HG02852 (cell line): ENCODE measurements around the gene SIRT3.

Experiments
- ATAC-seq: cut with Tn5 transposase; IDR thresholded peaks from one replicate; pipeline ENCODE4 v1.9.1; 2021; ENCODE audit warnings: mild to moderate bottlenecking, moderate library complexity; ENCODE audit not compliant: unreplicated experiment

SIRT3 gene

DNA sequence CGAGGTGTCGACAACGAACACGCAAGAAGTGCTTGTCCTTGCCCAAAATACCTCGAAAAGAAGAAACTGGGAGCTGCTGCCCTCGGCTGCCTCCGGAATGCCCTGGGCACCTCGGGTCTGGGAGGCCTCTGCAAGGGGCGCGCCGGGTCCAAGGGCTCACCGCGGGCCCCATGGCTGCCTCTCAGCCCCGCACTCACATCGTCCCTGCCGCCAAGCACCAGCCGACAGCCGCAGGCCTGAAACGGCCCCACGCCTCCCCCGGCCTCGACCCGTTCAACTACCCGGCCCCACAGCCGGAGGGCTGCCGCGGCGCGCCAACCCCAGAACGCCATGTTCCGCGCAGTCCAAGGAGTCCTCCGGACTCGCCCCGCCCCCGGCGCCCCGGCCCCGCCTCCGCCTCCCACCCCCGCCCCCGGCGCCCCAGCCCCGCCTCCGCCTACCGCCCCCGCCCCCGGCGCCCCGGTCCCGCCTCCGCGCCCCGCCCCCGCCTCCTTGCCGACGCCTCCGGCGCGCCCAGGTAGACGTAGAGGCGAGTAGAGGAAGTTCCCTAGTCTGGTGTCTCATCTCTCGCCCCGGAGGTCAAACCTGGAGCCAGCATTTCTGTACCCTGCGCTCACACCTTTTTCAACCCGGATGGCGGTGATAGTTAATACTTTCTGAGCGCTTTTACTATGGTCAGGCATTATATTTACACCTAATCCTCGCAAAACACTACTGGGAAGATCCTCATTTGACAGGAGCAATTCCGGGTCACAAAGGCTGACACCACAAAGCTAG, at the start of gene SIRT3:
TSS of gene SIRT3 (minus strand) at position 346 of the 777 bp plus-strand sequence. CDS start at position 332, 14 bp downstream.
- peak; percentile 66 for ATAC-seq

DNA sequence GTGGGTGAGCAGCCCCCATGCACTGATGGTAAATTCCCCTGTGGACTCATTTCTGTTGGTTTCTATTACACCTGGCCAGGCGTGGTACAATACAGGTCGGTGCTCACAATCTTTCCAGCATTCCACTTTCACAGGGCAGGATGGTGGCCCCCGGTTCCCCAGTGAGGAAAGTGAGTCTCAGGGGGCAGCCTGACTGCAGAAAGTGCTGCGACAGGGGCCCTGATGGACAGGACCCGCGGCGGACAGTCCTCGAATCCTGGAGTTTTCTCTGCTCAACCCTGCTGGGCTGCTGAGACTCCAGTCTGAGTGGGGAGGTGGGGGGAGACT, 49.7 kb upstream of the SIRT3 start:
- ATAC-seq: no peak

DNA sequence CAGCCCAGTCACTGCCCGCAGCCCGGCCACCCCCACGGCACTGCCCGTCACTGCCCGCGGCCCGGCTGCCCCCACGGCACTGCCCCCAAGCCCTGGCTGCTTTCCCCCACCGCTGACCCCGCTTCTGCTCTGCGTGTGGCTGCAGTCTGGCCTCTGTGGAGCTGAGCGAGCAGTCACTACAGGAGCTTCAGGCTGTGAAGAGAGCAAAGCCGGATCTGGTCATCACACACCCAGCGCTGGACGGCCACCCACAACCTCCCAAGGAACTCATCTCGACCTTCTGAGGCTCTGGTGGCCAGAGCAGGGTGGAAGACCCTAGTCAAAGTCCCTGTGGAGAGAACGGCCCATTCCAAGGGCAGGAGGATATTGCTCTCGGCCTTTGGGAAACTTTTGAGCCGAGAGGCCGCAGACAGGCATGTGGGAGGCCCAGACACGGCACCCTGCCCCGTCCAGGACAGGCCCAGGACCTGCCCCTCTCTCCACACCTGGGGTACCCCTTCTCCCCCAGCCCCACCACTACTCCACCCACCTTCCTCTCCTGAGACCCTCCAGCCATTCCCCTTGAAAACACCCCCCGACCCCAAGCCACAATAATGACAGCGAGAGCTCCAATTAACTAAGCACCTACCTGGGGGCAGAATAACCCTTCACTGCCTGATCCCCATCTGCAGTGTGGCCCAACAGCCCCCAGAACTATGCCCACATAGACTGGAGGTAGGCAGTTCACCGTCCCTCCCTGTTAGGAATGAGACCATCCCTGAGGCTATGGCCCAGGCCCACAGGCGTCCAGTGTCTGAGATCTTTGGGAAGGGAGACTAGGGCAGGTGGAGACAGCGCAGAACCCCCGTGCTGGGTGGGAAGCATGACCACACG, 49.1 kb upstream of the SIRT3 start:
- no peak for ATAC-seq

DNA sequence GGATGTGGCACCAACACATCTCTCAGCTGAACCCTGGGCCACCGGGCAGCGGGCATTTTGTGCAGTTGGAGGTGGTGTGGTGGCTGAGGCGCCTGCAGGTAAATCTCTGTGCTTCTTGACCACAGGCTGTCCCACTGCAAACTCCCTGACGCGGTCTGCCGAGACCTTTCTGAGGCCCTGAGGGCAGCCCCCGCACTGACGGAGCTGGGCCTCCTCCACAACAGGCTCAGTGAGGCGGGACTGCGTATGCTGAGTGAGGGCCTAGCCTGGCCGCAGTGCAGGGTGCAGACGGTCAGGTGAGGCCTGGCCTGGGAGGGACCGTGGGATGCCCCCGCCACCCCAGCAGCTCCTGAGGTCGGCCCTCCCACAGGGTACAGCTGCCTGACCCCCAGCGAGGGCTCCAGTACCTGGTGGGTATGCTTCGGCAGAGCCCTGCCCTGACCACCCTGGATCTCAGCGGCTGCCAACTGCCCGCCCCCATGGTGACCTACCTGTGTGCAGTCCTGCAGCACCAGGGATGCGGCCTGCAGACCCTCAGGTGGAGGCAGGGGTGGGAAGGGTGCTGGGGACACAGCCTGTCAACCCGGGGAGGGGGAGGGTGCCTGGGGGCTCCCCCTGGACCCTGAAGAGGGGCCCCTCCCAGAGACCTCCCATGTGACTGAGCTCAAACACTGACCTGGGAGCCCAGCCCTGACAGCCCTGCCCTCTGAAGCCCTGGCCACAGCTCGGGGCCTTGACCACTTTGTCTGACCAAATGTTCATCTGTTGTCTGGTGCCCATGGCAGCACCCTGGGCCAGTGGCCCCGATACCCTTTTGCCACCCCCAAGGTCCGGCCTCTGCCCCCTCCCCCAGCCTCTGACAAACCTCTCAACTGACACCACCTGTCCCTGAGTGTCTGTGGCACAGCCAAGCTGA, 48.2 kb upstream of the SIRT3 start:
- no peak for ATAC-seq

DNA sequence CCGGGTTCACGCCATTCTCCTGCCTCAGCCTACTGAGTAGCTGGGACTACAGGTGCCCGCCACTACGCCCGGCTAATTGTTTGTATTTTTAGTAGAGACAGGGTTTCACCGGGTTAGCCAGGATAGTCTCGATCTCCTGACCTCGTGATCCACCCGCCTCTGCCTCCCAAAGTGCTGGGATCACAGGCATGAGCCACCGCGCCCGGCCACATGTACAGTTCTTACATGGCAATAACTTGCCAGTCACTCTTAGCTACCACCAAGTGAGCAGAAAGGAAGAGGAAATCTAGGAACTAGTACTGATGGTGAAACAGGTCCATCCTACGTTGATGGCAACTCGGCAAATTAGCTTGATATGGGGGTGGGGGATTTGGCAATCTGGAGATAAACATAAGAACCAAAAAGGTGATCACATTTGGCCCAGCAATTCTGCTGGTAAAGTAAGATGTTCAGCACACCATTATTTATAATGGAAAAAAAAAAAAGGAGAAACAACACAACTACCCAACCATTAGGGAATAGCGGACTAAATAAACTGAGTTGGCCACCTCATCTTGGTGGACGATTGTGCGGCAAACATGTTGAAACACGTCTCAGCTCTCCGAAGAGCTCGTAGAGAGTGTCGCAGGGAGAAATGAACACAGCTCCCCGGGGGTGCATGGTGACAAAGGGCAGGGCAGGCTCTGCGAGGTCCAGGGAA, 47.4 kb upstream of the SIRT3 start:
- no peak for ATAC-seq

DNA sequence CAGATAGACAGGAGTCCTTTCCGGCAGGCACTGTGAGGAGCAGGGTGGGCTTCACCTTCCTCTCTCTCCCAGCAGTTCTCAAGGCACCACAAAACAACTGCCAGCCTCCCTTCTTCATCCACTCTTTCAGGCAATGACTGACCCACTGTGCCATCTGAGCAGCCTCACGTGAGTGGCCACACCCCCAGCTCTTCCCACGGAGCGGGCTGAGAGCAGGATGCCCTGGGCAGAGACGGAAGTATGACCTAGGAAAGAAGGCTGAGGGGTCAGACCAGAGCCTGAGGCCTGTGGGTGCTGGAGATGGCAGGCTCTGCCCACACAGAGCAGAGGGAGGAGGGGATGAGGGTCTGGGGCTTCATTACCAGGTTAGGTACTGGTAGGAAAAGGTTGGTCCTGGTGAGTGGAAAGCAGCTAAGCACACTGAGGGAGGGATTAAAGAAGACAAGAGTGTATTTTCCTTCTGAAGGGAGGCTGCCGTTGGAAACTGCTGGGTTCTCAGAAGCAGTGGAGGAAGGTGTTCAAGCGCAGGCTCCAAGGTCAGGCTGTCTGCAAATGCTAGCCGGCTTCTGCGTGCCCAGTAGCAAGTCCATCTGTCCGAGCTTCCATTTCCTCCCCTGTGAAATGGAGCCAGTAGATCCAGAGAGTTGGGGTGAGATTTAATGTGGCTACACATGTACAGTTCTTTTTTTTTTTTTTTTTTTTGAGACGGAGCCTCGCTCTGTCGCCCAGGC, 46.7 kb upstream of the SIRT3 start:
- no peak for ATAC-seq

DNA sequence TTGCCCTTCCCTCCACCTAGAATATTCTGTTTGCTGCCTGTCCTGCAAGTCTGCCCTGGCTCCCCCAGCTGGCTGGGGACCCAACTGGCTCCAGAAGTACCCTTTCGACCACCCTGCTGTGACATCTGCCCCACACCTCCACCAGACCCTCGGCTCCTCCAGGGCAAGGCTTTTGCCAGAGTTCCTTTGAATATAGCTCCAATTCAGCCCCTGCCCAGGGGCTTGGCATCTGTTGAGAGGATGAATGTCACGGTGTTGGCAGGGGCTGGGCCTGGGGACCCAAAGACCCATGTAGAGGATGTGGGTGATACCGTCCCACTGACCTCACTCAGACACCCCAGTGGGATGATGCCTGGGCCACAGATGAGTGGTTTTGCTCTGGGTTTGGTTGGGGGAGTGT, 46.0 kb upstream of the SIRT3 start:
- ATAC-seq: no peak

DNA sequence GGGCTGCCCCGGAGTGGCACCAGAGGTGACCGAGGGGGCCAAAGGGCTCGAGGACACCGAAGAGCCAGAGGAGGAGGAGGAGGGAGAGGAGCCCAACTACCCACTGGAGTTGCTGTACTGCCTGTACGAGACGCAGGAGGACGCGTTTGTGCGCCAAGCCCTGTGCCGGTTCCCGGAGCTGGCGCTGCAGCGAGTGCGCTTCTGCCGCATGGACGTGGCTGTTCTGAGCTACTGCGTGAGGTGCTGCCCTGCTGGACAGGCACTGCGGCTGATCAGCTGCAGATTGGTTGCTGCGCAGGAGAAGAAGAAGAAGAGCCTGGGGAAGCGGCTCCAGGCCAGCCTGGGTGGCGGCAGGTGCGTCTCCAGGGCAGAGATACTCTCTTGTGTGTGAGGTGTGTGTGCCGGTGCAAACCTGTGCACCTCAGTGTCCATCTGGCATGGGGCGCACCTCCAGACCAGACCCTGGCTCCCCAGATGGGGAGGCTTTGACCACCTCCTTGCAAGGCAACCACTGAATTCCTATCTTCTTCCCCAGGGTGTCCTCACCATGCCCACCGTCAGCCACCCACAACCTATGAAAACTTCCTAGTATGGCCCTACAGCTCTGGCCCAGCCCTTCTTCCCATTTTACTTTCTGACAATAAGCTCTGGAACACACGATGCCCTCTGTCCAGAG, 45.5 kb upstream of the SIRT3 start:
- no peak for ATAC-seq

DNA sequence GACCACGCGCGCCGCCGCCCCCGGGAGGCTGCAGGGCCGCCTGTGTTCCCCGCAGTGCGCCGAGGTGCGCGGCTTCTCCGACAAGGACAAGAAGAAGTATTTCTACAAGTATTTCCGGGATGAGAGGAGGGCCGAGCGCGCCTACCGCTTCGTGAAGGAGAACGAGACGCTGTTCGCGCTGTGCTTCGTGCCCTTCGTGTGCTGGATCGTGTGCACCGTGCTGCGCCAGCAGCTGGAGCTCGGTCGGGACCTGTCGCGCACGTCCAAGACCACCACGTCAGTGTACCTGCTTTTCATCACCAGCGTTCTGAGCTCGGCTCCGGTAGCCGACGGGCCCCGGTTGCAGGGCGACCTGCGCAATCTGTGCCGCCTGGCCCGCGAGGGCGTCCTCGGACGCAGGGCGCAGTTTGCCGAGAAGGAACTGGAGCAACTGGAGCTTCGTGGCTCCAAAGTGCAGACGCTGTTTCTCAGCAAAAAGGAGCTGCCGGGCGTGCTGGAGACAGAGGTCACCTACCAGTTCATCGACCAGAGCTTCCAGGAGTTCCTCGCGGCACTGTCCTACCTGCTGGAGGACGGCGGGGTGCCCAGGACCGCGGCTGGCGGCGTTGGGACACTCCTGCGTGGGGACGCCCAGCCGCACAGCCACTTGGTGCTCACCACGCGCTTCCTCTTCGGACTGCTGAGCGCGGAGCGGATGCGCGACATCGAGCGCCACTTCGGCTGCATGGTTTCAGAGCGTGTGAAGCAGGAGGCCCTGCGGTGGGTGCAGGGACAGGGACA, 44.8 kb upstream of the SIRT3 start:
- ATAC-seq: no peak

DNA sequence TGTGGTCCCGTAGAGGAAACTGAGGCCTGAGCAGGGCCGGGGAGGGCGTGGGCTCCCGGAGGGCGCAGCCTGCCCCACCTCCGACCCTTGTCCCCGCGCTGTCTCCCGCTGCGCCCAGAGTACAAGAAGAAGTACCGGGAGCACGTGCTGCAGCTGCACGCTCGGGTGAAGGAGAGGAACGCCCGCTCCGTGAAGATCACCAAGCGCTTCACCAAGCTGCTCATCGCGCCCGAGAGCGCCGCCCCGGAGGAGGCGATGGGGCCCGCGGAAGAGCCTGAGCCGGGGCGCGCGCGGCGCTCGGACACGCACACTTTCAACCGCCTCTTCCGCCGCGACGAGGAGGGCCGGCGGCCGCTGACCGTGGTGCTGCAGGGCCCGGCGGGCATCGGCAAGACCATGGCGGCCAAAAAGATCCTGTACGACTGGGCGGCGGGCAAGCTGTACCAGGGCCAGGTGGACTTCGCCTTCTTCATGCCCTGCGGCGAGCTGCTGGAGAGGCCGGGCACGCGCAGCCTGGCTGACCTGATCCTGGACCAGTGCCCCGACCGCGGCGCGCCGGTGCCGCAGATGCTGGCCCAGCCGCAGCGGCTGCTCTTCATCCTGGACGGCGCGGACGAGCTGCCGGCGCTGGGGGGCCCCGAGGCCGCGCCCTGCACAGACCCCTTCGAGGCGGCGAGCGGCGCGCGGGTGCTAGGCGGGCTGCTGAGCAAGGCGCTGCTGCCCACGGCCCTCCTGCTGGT, 44.0 kb upstream of the SIRT3 start:
- ATAC-seq: no peak

DNA sequence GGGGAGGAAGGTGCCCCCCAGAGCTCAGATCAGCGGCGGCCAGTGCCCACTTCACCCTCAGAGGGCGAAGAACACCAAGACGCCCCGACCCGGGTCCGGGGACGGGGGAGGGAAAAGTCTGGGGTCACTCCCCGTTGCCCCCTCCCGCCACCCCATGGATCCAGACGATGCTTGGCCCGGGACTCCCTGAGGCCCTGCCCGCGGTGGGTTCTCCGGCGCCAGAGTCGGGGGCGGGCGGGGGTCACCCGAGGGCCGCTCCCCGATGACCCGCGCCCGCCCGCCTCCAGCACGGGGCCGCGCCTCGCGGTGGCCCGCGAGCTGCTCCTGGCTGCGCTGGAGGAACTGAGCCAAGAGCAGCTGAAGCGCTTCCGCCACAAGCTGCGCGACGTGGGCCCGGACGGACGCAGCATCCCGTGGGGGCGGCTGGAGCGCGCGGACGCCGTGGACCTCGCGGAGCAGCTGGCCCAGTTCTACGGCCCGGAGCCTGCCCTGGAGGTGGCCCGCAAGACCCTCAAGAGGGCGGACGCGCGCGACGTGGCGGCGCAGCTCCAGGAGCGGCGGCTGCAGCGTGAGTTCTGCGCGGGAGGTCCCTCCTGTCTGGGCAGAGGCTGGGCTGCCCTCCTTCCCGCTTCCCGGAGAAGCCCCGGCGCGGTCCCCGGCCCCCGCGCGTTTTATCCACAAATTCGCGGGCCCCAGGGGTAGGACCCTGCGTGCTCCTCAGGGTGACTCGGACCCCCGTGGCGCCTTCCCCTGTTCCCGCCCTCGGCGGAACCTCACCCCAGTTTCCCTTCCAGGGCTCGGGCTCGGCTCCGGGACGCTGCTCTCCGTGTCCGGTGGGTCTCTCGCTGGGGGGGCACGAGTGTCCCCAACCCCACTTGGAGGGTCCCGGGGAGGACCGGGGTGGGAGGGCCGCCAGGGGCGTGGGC, 43.2 kb upstream of the SIRT3 start:
- no peak for ATAC-seq

DNA sequence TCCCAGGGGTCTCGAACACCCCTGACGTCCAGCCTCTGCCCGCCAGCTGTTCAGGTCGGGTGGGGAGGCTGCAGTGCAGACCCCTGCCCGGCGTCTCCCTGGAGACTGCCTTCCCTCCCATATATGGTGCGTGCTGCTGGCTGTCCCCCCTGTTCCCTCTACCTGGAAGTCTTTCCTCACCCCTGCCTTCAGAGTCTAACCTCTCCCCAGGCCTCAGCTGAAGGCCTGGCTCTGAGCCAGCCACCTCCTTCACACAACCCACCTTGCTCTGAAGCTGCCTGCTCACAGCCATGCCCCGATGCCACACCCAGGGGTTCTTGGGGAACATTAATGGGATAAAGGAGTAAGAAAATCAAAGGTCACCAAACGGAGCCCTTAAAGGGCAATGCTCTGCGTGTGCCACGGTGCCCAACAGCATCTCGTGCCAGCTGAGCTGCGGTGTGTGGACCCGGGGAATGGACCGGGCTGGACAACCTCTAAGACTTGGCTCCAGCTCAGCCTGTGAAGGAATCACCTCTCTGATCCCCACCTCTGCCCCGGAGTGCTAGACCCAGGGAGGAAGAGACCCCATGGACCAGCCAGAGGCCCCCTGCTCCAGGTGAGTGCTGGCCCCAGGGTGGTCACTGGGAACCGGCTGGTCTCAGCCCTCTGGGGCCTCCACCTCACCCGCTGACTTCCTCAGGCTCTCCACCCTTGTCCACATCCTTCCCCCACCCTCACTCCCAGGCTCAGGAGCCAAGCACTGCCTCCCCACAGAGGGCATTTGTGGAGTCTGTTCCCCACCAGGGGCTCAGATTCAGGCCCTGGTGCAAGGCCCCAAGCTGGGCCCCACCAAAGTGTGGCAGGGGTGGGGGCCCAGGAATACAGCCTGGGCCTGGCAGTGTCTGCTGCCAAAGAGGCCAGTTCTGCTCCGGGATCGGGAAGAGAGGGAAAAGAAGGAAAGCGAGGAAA, 42.1 kb upstream of the SIRT3 start, which contains the start of gene NLRP6:
TSS of gene NLRP6 (plus strand) at position 407 of the 951 bp plus-strand sequence. CDS start at position 570, 163 bp downstream.
- ATAC-seq: no peak

DNA sequence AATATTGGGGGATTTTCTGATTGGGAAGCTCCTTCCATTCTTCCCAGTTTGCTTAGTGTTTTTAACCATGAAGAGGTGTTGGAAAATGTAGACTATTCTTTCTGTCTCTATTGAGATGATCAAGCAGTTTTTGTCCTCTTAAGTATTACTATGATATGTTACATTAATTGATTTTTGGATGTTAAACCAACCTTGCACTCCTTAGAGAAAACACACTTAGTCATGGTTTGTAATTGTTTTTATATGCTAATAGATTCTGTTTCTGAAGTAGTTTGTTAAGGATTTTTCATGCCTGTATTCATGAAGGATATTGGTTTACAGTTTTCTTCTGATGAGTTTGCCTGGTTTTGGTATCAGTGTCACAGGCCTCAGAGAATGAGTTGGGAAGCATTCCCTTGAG, 40.1 kb upstream of the SIRT3 start:
- no peak for ATAC-seq

DNA sequence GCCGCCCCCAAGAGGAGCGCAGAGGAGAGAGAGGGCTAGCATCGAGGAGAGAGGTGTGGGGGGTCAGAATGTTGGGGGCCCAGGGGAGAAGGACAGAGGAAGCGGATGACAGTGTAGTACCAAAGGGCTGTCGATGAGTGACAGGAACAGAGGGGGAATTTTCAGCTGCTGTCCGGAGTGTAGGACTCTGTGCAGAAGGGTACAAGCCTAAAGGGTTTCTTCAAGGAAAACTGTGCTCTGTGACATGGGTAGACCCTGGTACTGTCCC, 36.7 kb upstream of the SIRT3 start:
- ATAC-seq: no peak

DNA sequence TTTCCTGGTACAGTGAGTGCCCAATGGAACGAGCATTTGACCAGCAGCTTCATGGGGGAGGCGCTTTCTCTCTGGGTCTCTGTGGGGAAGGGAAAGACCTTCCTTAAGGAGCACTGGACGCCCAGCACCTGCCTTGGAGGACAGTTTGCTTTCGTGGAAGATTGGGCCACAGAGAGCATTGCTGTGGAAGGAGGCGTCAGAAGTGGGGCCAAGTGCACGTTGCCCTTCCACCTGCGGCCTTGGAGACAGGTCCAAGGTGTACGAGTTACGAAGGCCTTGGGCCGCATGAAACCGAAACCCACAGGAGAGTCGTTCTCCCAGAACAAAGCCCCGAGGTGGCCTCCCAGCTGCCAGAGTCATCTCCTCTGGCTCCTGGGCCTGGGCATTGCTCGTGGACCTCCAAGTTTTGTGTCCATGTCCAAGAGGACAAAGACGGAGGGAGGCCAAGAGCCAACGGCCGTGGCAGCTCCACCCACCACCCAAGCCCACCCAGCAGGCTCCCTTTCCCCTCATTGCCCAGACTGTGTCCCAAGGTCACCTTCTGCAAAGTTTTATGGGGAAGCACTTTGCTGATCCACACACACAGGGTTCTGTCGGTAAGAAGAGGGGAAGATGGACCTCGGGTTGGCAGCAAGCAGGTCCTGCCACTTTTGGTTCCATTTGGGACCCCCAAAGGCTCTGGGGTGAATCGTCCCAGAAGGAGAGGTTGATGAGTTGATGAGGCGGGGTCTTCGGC, 36.2 kb upstream of the SIRT3 start:
- ATAC-seq: no peak
